HUES48 (cell line): Measurements from ENCODE around the gene APOL1.

Experiments
- H3K27ac ChIP-seq: one replicate; pipeline ENCODE4 v1.7.0; 2013; ENCODE audit warnings: low read depth, low read length, inconsistent platforms
- H3K27me3 ChIP-seq: 2 replicates; pipeline ENCODE4 v1.6.1; 2013; ENCODE audit warnings: mild to moderate bottlenecking, low read length; ENCODE audit not compliant: control insufficient read depth, insufficient read depth
- H3K36me3 ChIP-seq: 2 replicates; pipeline ENCODE4 v1.6.1; 2013; ENCODE audit warnings: low read length; ENCODE audit not compliant: control insufficient read depth, insufficient read depth
- H3K4me1 ChIP-seq: 2 replicates; pipeline ENCODE4 v1.6.1; 2013; ENCODE audit warnings: mild to moderate bottlenecking, low read length; ENCODE audit not compliant: control insufficient read depth, insufficient read depth
- H3K4me3 ChIP-seq: 2 replicates; pipeline ENCODE4 v1.5.1; 2013; ENCODE audit warnings: mild to moderate bottlenecking, low read depth, low read length
- H3K9ac ChIP-seq: 2 replicates; pipeline ENCODE4 v1.6.1; 2013; ENCODE audit warnings: mild to moderate bottlenecking, low read depth, low read length, moderate library complexity
- H3K9me3 ChIP-seq: 2 replicates; pipeline ENCODE4 v1.6.1; 2013; ENCODE audit warnings: low read length; ENCODE audit not compliant: control insufficient read depth, insufficient read depth

The APOL1 gene

GRCh38 chr22:36235585-36235984, 17.3 kb upstream of the APOL1 start:
- peaks cover 15% of the 10 kb centered on the region; the same call in 1 of the 2 replicates for H3K36me3 ChIP-seq
- no peaks in the 10 kb centered on the region for H3K27me3 ChIP-seq

GRCh38 chr22:36236388-36237319, 16.3 kb upstream of the APOL1 start:
- H3K27me3 ChIP-seq: no peaks in the 10 kb centered on the region
- H3K4me1 ChIP-seq: peaks cover 11% of the 10 kb centered on the region; the same call in 1 of the 2 replicates
- H3K36me3 ChIP-seq: peaks cover 12% of the 10 kb centered on the region; the same call in 1 of the 2 replicates
- no peak overlapping the region for H3K9ac ChIP-seq
- H3K4me3 ChIP-seq: no peak overlapping the region
- no peak overlapping the region for H3K27ac ChIP-seq
- H3K9me3 ChIP-seq: no peaks in the 10 kb centered on the region

More at GRCh38 chr22:36235585-36235984, 17.3 kb upstream of the APOL1 start:
- Histone ChIP-seq H3K4me3 (no peak overlapping the region), H3K27ac (no peak overlapping the region), H3K9me3 (no peaks in the 10 kb centered on the region), H3K4me1 (peaks cover 14% of the 10 kb centered on the region; the same call in 1 of the 2 replicates), H3K9ac (no peak overlapping the region)

- H3K4me1 ChIP-seq: peaks cover 11% of the 10 kb centered on the region; the same call in 1 of the 2 replicates
- H3K9ac ChIP-seq: no peak overlapping the region
- H3K27me3 ChIP-seq: no peaks in the 10 kb centered on the region
- H3K27ac ChIP-seq: no peak overlapping the region
- H3K4me3 ChIP-seq: no peak overlapping the region
- H3K9me3 ChIP-seq: no peaks in the 10 kb centered on the region
- H3K36me3 ChIP-seq: peaks cover 7% of the 10 kb centered on the region; the same call in 1 of the 2 replicates
Measured at GRCh38 chr22:36237462-36238372, 15.2 kb upstream of the APOL1 start.

GRCh38 chr22:36238373-36239149, 14.4 kb upstream of the APOL1 start:
- Histone ChIP-seq H3K27me3 (no peaks in the 10 kb centered on the region), H3K4me1 (peaks cover 11% of the 10 kb centered on the region; the same call in 1 of the 2 replicates), H3K27ac (peak overlapping the region; percentile 56), H3K4me3 (peak overlapping the region; percentile 71), H3K9ac (peak overlapping the region; percentile 57; the same call in 1 of the 2 replicates), H3K36me3 (0 out of 2 replicates have a peak, but pooled peaks cover 2% of the 10 kb centered on the region), H3K9me3 (no peaks in the 10 kb centered on the region)

GRCh38 chr22:36239150-36239400, 13.9 kb upstream of the APOL1 start:
- 0 out of 2 replicates have a peak, but pooled peaks cover 2% of the 10 kb centered on the region for H3K36me3 ChIP-seq

GRCh38 chr22:36239401-36240171, 13.3 kb upstream of the APOL1 start, which contains the start of gene APOL2:
Gene APOL2, minus strand, starts transcription at chr22:36239527. Its CDS starts 6,365 bp downstream, at chr22:36233162.
- peaks cover 11% of the 10 kb centered on the region; the same call in 1 of the 2 replicates for H3K4me1 ChIP-seq
- no peaks in the 10 kb centered on the region for H3K27me3 ChIP-seq
- H3K9ac ChIP-seq: peak within 1 kb of the TSS; percentile 57
- no peaks in the 10 kb centered on the region for H3K9me3 ChIP-seq
- 0 out of 2 replicates have a peak, but pooled peaks cover 2% of the 10 kb centered on the region for H3K36me3 ChIP-seq
- peak within 1 kb of the TSS; percentile 56 for H3K27ac ChIP-seq
- H3K4me3 ChIP-seq: peak within 1 kb of the TSS; percentile 71

More at GRCh38 chr22:36239150-36239400, 13.9 kb upstream of the APOL1 start:
- peak overlapping the region; percentile 56 for H3K27ac ChIP-seq
- no peaks in the 10 kb centered on the region for H3K27me3 ChIP-seq
- peak overlapping the region; percentile 71 for H3K4me3 ChIP-seq
- H3K4me1 ChIP-seq: peaks cover 11% of the 10 kb centered on the region; the same call in 1 of the 2 replicates
- no peaks in the 10 kb centered on the region for H3K9me3 ChIP-seq
- H3K9ac ChIP-seq: peak overlapping the region; percentile 57

- Histone ChIP-seq H3K36me3 (no peaks in the 10 kb centered on the region), H3K4me1 (peaks cover 7% of the 10 kb centered on the region; the same call in 1 of the 2 replicates), H3K27me3 (no peaks in the 10 kb centered on the region), H3K27ac (no peak overlapping the region), H3K9me3 (peaks cover 11% of the 10 kb centered on the region), H3K4me3 (no peak overlapping the region), H3K9ac (no peak overlapping the region)
Measured at GRCh38 chr22:36243986-36244385, 8.9 kb upstream of the APOL1 start.

GRCh38 chr22:36244522-36245391, 8.2 kb upstream of the APOL1 start:
- Histone ChIP-seq H3K27ac (no peak overlapping the region), H3K36me3 (no peaks in the 10 kb centered on the region), H3K9ac (no peak overlapping the region), H3K4me3 (no peak overlapping the region), H3K4me1 (peaks cover 3% of the 10 kb centered on the region; the same call in 1 of the 2 replicates), H3K27me3 (no peaks in the 10 kb centered on the region), H3K9me3 (peaks cover 17% of the 10 kb centered on the region)

GRCh38 chr22:36245805-36246356, 7.1 kb upstream of the APOL1 start:
- Histone ChIP-seq H3K4me3 (no peak overlapping the region), H3K36me3 (no peaks in the 10 kb centered on the region), H3K27ac (no peak overlapping the region), H3K9ac (no peak overlapping the region), H3K27me3 (no peaks in the 10 kb centered on the region), H3K9me3 (peaks cover 17% of the 10 kb centered on the region), H3K4me1 (peaks cover 3% of the 10 kb centered on the region; the same call in 1 of the 2 replicates)
